ENCODE measurements around the gene VPS8. TPM values are rescaled to one million over a fixed set of nuclear protein-coding genes. Genes with fewer than 3 reads are reported as not detected.

VPS8 gene
- total and polyA plus RNA-seq, 5 donors from 2014 or later = 23.4 to 73.8 (median 26.9) TPM

DNA sequence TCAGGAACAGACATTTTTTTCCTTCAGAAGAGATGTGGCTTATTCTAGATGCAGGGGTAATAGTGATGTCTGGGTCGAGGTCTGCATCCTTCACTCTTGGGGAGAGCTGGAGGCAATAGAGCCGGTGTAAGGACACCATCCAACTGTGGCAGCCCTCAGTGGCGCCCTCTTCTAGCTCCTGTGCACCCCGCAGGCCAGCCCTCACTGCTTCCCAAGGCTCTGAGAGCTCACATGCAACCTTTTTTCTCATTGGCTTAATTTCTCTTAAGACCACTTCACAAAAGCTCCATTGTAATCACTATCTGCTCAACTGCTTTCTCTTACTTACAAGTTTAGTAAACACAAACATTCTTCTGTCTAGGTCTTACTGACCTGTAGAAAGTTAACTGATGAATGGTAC, 3.9 kb upstream of the VPS8 start:
- ATAC-seq (ENCODE audit: low read depth in 2 of 2) (no peak), DNase-seq (peak in 1 of 3 donors; percentile 16)

GRCh38 chr3:184810146-184810545, 1.8 kb upstream of the VPS8 start:
- Histone ChIP-seq H3K9me3 (ENCODE audit: control insufficient read depth in 2 of 2, low read length in 2 of 2) (no peaks in the 10 kb centered on the region), H3K36me3 (ENCODE audit: control insufficient read depth, insufficient read depth, low read length) (no peaks in the 10 kb centered on the region), H3K27me3 (ENCODE audit: control insufficient read depth, insufficient read depth, low read length) (peaks cover 6% of the 10 kb centered on the region), H3K27ac (ENCODE audit: insufficient read depth, low read length, poor library complexity, severe bottlenecking) (no peak overlapping the region), H3K4me3 (ENCODE audit: low read depth, low read length) (no peak overlapping the region), H3K4me1 (ENCODE audit: control insufficient read depth, insufficient read depth, low read length, poor library complexity, severe bottlenecking) (peaks cover 28% of the 10 kb centered on the region)
- peaks cover 16% of the 10 kb centered on the region for H3K27me3 Mint-ChIP-seq
- H3K4me3 Mint-ChIP-seq = peak overlapping the region in 2 of 4 donors; percentile 30 to 67
- H3K9me3 Mint-ChIP-seq = peaks cover 0 to 3% (median 0%) of the 10 kb centered on the region in 7 donors
- ATAC-seq (ENCODE audit: low read depth in 2 of 2) (no peak), DNase-seq (no peak)
- no peak overlapping the region for H3K27ac Mint-ChIP-seq
- no peaks in the 10 kb centered on the region for H3K36me3 Mint-ChIP-seq
- H3K4me1 Mint-ChIP-seq = peaks cover 7 to 35% (median 26%) of the 10 kb centered on the region in 4 donors

More for the DNA sequence above, 3.9 kb upstream of the VPS8 start:
- Histone ChIP-seq H3K27me3 (ENCODE audit: control insufficient read depth, insufficient read depth, low read length) (peaks cover 6% of the 10 kb centered on the region), H3K4me1 (ENCODE audit: control insufficient read depth, insufficient read depth, low read length, poor library complexity, severe bottlenecking) (peaks cover 11% of the 10 kb centered on the region), H3K9me3 (ENCODE audit: control insufficient read depth in 2 of 2, low read length in 2 of 2) (no peaks in the 10 kb centered on the region), H3K4me3 (ENCODE audit: low read depth, low read length) (no peak overlapping the region), H3K27ac (ENCODE audit: insufficient read depth, low read length, poor library complexity, severe bottlenecking) (no peak overlapping the region), H3K36me3 (ENCODE audit: control insufficient read depth, insufficient read depth, low read length) (no peaks in the 10 kb centered on the region)
- Mint-ChIP-seq H3K27me3 (peaks cover 16% of the 10 kb centered on the region), H3K4me1 (peaks cover 7 to 17% (median 12%) of the 10 kb centered on the region in 4 donors), H3K27ac (no peak overlapping the region), H3K9me3 (peaks cover 0 to 3% (median 0%) of the 10 kb centered on the region in 7 donors), H3K4me3 (no peak overlapping the region), H3K36me3 (no peaks in the 10 kb centered on the region)

DNA sequence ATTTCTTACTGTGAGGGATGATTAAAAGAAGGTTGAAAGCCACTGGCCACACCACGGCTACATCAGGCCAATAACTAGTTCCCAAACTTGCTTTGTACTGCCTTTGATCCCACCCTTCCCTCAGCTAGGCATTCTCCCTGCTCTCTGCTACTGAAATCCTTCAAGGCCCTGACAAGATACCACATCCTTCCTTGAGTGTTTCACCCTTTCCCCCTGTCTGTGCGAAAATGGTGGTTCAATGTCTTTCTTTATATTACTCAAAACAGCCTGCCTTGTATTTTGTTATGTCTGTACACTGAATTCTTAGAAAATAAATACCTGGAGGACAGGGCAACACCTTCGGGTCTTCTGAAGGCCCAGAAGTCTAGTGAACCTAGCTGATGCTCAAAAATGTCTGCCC, 932 bp upstream of the VPS8 start:
- H3K36me3 ChIP-seq (ENCODE audit: control insufficient read depth, insufficient read depth, low read length) = no peaks in the 10 kb centered on the region
- ATAC-seq (ENCODE audit: low read depth in 2 of 2) (no peak), DNase-seq (peak in 1 of 3 donors; percentile 79)
- peaks cover 16% of the 10 kb centered on the region for H3K27me3 Mint-ChIP-seq
- H3K27ac Mint-ChIP-seq = no peak overlapping the region
- peaks cover 37% of the 10 kb centered on the region for H3K4me1 ChIP-seq (ENCODE audit: control insufficient read depth, insufficient read depth, low read length, poor library complexity, severe bottlenecking)
- peaks cover 0 to 3% (median 0%) of the 10 kb centered on the region in 7 donors for H3K9me3 Mint-ChIP-seq
- H3K27me3 ChIP-seq (ENCODE audit: control insufficient read depth, insufficient read depth, low read length) = peaks cover 2% of the 10 kb centered on the region
- H3K4me3 ChIP-seq (ENCODE audit: low read depth, low read length) = peak overlapping the region; percentile 92
- H3K4me1 Mint-ChIP-seq = peaks cover 7 to 44% (median 34%) of the 10 kb centered on the region in 4 donors
- H3K36me3 Mint-ChIP-seq = peaks cover 3% of the 10 kb centered on the region
- H3K9me3 ChIP-seq (ENCODE audit: control insufficient read depth in 2 of 2, low read length in 2 of 2) = no peaks in the 10 kb centered on the region
- H3K4me3 Mint-ChIP-seq = peak overlapping the region in 2 of 4 donors; percentile 3 to 99
- no peak overlapping the region for H3K27ac ChIP-seq (ENCODE audit: insufficient read depth, low read length, poor library complexity, severe bottlenecking)

DNA sequence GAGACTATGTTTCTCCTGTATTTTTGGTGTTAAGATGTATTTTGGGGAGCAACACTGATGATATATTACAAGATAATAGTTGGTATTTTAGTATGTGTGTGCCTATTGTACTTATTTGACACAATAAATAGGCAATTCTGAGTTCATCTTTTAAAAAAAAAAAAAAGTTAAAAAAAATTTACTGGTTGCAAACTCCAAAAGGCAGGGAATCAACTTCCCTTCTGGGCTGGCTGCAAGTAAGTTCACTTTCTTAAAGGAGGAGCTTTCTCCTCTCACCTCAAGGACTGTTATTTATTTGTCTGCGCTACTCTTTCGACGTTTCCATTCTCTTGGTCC, 335 bp upstream of the VPS8 start:
- DNase-seq = no peak
- peak overlapping the region; percentile 92 for H3K4me3 ChIP-seq (ENCODE audit: low read depth, low read length)
- peaks cover 0 to 3% (median 0%) of the 10 kb centered on the region in 7 donors for H3K9me3 Mint-ChIP-seq
- H3K4me1 ChIP-seq (ENCODE audit: control insufficient read depth, insufficient read depth, low read length, poor library complexity, severe bottlenecking) = peaks cover 37% of the 10 kb centered on the region
- no peaks in the 10 kb centered on the region for H3K9me3 ChIP-seq (ENCODE audit: control insufficient read depth in 2 of 2, low read length in 2 of 2)
- H3K27ac ChIP-seq (ENCODE audit: insufficient read depth, low read length, poor library complexity, severe bottlenecking) = no peak overlapping the region
- ATAC-seq (ENCODE audit: low read depth in 2 of 2) = no peak
- peaks cover 13% of the 10 kb centered on the region for H3K27me3 Mint-ChIP-seq
- no peaks in the 10 kb centered on the region for H3K36me3 ChIP-seq (ENCODE audit: control insufficient read depth, insufficient read depth, low read length)
- peaks cover 2% of the 10 kb centered on the region for H3K27me3 ChIP-seq (ENCODE audit: control insufficient read depth, insufficient read depth, low read length)
- H3K27ac Mint-ChIP-seq = peak overlapping the region; percentile 96 to 98 (median 96)
- H3K4me1 Mint-ChIP-seq = peaks cover 7 to 48% (median 38%) of the 10 kb centered on the region in 4 donors
- H3K36me3 Mint-ChIP-seq = peaks cover 9% of the 10 kb centered on the region
- H3K4me3 Mint-ChIP-seq = peak overlapping the region; percentile 99 to 100 (median 99)

- peaks cover 11% of the 10 kb centered on the region for H3K27me3 Mint-ChIP-seq
- Histone ChIP-seq H3K4me1 (ENCODE audit: control insufficient read depth, insufficient read depth, low read length, poor library complexity, severe bottlenecking) (peaks cover 37% of the 10 kb centered on the region), H3K36me3 (ENCODE audit: control insufficient read depth, insufficient read depth, low read length) (no peaks in the 10 kb centered on the region), H3K27me3 (ENCODE audit: control insufficient read depth, insufficient read depth, low read length) (peaks cover 2% of the 10 kb centered on the region), H3K27ac (ENCODE audit: insufficient read depth, low read length, poor library complexity, severe bottlenecking) (peak overlapping the region; percentile 80), H3K9me3 (ENCODE audit: control insufficient read depth in 2 of 2, low read length in 2 of 2) (no peaks in the 10 kb centered on the region), H3K4me3 (ENCODE audit: low read depth, low read length) (peak overlapping the region; percentile 92)
- DNase-seq = peak in 1 of 3 donors; percentile 10
- H3K36me3 Mint-ChIP-seq = peaks cover 14% of the 10 kb centered on the region
- ATAC-seq (ENCODE audit: low read depth in 2 of 2) = peak; percentile 1 to 13
- H3K4me3 Mint-ChIP-seq = peak overlapping the region; percentile 99 to 100 (median 99)
- H3K27ac Mint-ChIP-seq = peak overlapping the region; percentile 96 to 98 (median 96)
- peaks cover 0 to 3% (median 0%) of the 10 kb centered on the region in 7 donors for H3K9me3 Mint-ChIP-seq
- H3K4me1 Mint-ChIP-seq = peaks cover 7 to 54% (median 40%) of the 10 kb centered on the region in 4 donors
Observed at GRCh38 chr3:184812662-184813042, 686 bp downstream of the VPS8 start.

DNA sequence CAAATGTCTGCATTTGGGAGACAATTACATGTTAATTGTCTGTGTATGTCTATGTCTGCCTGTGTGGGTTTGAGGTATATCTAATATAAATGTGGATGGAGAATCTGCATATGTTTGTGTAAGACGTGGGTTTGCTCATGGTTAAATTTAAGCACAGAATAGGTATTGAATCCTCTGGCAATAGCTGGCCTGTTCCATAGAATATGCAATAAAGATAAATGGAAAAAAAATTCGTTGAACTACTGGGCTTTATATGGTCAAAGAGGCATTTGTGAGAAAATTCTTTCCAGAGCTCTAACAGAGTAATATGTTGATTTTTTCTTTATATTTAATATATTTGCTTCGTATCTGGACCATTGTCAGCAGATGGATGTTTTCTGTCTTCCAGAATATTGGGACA, 1.4 kb downstream of the VPS8 start:
- DNase-seq (no peak), ATAC-seq (ENCODE audit: low read depth in 2 of 2) (no peak)
- peaks cover 0 to 3% (median 0%) of the 10 kb centered on the region in 7 donors for H3K9me3 Mint-ChIP-seq
- H3K4me1 ChIP-seq (ENCODE audit: control insufficient read depth, insufficient read depth, low read length, poor library complexity, severe bottlenecking) = peaks cover 37% of the 10 kb centered on the region
- H3K36me3 Mint-ChIP-seq = peaks cover 18% of the 10 kb centered on the region
- H3K4me1 Mint-ChIP-seq = peaks cover 7 to 57% (median 41%) of the 10 kb centered on the region in 4 donors
- H3K4me3 Mint-ChIP-seq = peak overlapping the region; percentile 99 to 100 (median 99)
- peak overlapping the region in 1 of 3 donors; percentile 37 for H3K27ac Mint-ChIP-seq
- no peak overlapping the region for H3K27ac ChIP-seq (ENCODE audit: insufficient read depth, low read length, poor library complexity, severe bottlenecking)
- peaks cover 11% of the 10 kb centered on the region for H3K27me3 Mint-ChIP-seq
- no peaks in the 10 kb centered on the region for H3K36me3 ChIP-seq (ENCODE audit: control insufficient read depth, insufficient read depth, low read length)
- H3K4me3 ChIP-seq (ENCODE audit: low read depth, low read length) = peak overlapping the region; percentile 92
- no peaks in the 10 kb centered on the region for H3K27me3 ChIP-seq (ENCODE audit: control insufficient read depth, insufficient read depth, low read length)
- H3K9me3 ChIP-seq (ENCODE audit: control insufficient read depth in 2 of 2, low read length in 2 of 2) = no peaks in the 10 kb centered on the region

DNA sequence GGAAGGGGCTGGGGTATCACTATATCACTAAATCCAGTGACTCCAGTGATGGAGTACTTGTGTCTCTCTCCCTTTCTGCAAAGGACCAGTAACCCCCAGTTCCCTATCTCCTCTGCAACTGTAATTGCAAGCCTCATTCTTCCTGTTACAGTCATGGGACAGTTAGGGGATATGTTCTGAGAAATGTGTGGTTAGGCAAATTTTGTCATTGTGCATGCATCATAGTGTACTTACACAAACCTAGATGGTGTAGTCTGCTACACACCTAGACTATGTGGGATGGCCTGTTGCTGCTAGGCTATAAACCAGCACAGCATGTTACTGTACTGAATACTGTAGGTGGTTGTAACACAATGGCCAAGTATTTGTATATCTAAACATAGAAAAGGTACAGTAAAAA, 2.2 kb downstream of the VPS8 start:
- no peak for ATAC-seq (ENCODE audit: low read depth in 2 of 2)
- H3K4me3 ChIP-seq (ENCODE audit: low read depth, low read length) = no peak overlapping the region

More for the DNA sequence above, 2.2 kb downstream of the VPS8 start:
- Histone ChIP-seq H3K4me1 (ENCODE audit: control insufficient read depth, insufficient read depth, low read length, poor library complexity, severe bottlenecking) (peaks cover 37% of the 10 kb centered on the region), H3K27me3 (ENCODE audit: control insufficient read depth, insufficient read depth, low read length) (no peaks in the 10 kb centered on the region), H3K9me3 (ENCODE audit: control insufficient read depth in 2 of 2, low read length in 2 of 2) (no peaks in the 10 kb centered on the region), H3K27ac (ENCODE audit: insufficient read depth, low read length, poor library complexity, severe bottlenecking) (no peak overlapping the region), H3K36me3 (ENCODE audit: control insufficient read depth, insufficient read depth, low read length) (no peaks in the 10 kb centered on the region)
- peaks cover 10 to 61% (median 44%) of the 10 kb centered on the region in 4 donors for H3K4me1 Mint-ChIP-seq
- H3K9me3 Mint-ChIP-seq = peaks cover 0 to 3% (median 0%) of the 10 kb centered on the region in 7 donors
- DNase-seq = peak in 1 of 3 donors; percentile 51
- peaks cover 18% of the 10 kb centered on the region for H3K36me3 Mint-ChIP-seq
- peak overlapping the region in 1 of 3 donors; percentile 58 for H3K27ac Mint-ChIP-seq
- peaks cover 7% of the 10 kb centered on the region for H3K27me3 Mint-ChIP-seq
- peak overlapping the region in 3 of 4 donors; percentile 26 to 99 (median 39) for H3K4me3 Mint-ChIP-seq

Data from CD4-positive, CD25-positive, alpha-beta regulatory T cell (primary cell).